ENCODE measurements around the gene PROK2. TPM values are rescaled to one million over a fixed set of nuclear protein-coding genes. Genes with fewer than 3 reads are reported as not detected.

PROK2 gene
- total and polyA plus RNA-seq, 8 donors = 0.09 to 0.46 (median 0.34) TPM; not detected in 4

DNA sequence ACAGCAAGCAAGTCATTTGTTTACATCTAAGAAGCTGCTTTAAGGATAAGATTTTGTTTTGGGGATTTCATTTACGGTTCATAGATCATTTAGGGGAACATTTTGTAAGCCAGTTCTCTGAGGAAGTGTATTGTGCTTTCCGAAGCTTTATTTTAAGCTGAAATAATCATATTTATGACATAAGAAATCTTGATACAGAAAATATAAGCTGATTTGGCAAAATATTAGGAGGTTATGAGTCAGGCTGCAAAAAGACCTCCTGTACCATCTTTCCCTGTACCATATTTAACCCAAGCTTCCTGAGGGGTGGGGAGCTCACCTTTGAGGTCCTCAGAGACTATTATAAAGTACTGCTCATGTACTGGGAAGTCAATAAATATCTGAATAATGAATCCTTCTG is 51.6 kb downstream of the PROK2 start:
- no peak overlapping the region for H3K4me3 ChIP-seq
- ATAC-seq (no peak), FAIRE-seq (no peak), DNase-seq (no peak)
- no peaks in the 10 kb centered on the region for H3K36me3 ChIP-seq
- TF ChIP-seq, protein P1, sequence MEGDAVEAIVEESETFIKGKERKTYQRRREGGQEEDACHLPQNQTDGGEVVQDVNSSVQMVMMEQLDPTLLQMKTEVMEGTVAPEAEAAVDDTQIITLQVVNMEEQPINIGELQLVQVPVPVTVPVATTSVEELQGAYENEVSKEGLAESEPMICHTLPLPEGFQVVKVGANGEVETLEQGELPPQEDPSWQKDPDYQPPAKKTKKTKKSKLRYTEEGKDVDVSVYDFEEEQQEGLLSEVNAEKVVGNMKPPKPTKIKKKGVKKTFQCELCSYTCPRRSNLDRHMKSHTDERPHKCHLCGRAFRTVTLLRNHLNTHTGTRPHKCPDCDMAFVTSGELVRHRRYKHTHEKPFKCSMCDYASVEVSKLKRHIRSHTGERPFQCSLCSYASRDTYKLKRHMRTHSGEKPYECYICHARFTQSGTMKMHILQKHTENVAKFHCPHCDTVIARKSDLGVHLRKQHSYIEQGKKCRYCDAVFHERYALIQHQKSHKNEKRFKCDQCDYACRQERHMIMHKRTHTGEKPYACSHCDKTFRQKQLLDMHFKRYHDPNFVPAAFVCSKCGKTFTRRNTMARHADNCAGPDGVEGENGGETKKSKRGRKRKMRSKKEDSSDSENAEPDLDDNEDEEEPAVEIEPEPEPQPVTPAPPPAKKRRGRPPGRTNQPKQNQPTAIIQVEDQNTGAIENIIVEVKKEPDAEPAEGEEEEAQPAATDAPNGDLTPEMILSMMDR (IDR thresholded peaks at IDR 0.05) = no peak
- 83 to 92% methylated on average over 2 of the region's 2 CpGs for WGBS, 2 donors
- H3K27ac ChIP-seq = no peak overlapping the region
- no peaks in the 10 kb centered on the region for H3K27me3 ChIP-seq
- intact Hi-C loops (cut with DNase I) = no loop called here
- H3K4me1 ChIP-seq = no peaks in the 10 kb centered on the region
- no peaks in the 10 kb centered on the region for H3K9me3 ChIP-seq

DNA sequence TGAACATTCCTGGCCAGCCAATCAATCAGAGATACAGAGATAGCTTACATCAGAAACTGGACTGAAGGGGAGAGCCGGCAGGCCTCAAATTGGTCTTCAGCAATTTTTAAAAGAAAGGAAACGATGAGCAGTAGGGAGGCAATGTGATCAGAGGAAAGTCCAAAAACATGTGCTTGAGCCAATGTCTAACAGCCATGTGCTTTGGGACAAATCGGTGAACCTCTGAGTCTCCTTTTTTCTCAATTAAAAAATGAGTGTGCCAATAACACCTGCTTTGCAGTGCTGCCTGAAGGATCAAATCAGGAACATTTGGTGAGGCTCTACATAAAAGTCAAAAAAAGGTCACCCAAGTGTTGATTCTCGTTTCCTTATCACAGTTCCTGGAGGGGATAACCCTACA is 52.3 kb downstream of the PROK2 start:
- Histone ChIP-seq H3K36me3 (no peaks in the 10 kb centered on the region), H3K4me3 (no peak overlapping the region), H3K27me3 (no peaks in the 10 kb centered on the region), H3K9me3 (no peaks in the 10 kb centered on the region), H3K27ac (no peak overlapping the region), H3K4me1 (no peaks in the 10 kb centered on the region)
- no peak for DNase-seq
- no peak for FAIRE-seq
- TF ChIP-seq, protein P1 (IDR thresholded peaks at IDR 0.05) = no peak
- WGBS, 2 donors = 70 to 73% methylated on average over 4 of the region's 4 CpGs
- ATAC-seq = no peak
- intact Hi-C loops (cut with DNase I) = no loop called here

DNA sequence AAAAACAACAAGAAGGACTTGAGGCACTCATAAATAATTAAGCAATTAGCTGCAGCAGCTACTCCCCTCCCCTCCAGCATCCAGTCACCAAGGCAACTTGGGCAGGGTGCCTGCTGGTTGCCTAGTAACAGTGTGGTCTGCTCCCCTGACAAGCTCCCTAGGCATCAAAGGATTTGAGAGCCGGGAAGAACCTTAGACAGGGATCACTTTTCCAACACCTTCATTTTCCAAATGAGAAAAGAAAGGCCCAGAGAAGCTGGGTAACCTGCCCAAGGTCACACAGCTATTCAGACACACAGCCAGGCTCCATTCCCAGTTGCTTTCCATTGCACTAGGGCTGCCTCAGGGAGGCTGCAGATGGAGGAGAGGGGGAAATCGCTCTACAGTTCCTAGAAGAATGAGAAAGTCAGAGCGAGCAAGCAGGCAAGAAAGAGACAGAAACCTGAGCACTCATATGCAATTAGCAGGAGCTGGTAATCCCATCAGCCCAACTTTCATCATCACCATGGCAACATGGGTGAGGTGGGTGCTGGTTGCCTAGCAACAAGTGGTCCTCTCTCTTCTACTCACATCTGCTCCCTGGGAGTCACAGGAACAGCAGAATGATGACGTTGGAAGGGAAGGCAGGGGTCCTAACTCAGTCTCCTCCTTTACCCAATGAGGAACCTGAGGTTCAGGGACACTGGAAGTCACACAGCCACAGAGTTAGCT is 56.2 kb downstream of the PROK2 start:
- TF ChIP-seq, protein P1 (IDR thresholded peaks at IDR 0.05) = no peak
- 48 to 57% methylated on average over 4 of the region's 4 CpGs for WGBS, 2 donors
- H3K4me1 ChIP-seq = peaks cover 0 to 5% (median 3%) of the 10 kb centered on the region in 3 donors
- DNase-seq = no peak
- FAIRE-seq = no peak
- no peak for ATAC-seq
- no peaks in the 10 kb centered on the region for H3K9me3 ChIP-seq
- H3K36me3 ChIP-seq = no peaks in the 10 kb centered on the region
- H3K4me3 ChIP-seq = no peak overlapping the region
- intact Hi-C loops (cut with DNase I) = no loop called here
- H3K27ac ChIP-seq = no peak overlapping the region
- H3K27me3 ChIP-seq = no peaks in the 10 kb centered on the region

DNA sequence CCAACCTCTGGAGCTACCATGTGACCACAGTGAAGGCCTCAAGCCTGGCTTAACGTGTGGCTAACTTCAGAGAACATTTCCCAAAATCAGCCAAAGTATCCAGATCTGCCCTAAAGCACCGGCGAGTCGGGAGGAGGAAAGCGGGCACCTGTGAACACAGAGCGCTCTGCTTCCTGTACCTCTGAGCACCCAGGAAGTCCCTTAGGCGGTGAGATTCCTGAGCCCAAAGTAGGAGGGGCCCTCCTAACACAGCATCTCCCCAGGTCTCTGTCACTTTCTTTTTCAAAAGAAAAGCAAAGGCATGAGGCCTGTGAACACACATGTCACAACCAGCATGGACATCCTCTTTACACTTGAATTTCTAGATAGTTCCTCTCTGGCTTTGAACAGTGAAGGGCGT is 58.8 kb downstream of the PROK2 start:
- H3K4me3 ChIP-seq = peak overlapping the region in 1 of 4 donors; percentile 63
- DNase-seq (no peak), FAIRE-seq (no peak), ATAC-seq (no peak)
- 83 to 88% methylated on average over 8 of the region's 8 CpGs for WGBS, 2 donors
- TF ChIP-seq, protein P1 (IDR thresholded peaks at IDR 0.05) = no peak
- no peaks in the 10 kb centered on the region for H3K27me3 ChIP-seq
- H3K36me3 ChIP-seq = no peaks in the 10 kb centered on the region
- no peaks in the 10 kb centered on the region for H3K9me3 ChIP-seq
- intact Hi-C loops (cut with DNase I) = no loop called here
- peaks cover 0 to 13% (median 9%) of the 10 kb centered on the region in 3 donors for H3K4me1 ChIP-seq
- H3K27ac ChIP-seq = no peak overlapping the region

DNA sequence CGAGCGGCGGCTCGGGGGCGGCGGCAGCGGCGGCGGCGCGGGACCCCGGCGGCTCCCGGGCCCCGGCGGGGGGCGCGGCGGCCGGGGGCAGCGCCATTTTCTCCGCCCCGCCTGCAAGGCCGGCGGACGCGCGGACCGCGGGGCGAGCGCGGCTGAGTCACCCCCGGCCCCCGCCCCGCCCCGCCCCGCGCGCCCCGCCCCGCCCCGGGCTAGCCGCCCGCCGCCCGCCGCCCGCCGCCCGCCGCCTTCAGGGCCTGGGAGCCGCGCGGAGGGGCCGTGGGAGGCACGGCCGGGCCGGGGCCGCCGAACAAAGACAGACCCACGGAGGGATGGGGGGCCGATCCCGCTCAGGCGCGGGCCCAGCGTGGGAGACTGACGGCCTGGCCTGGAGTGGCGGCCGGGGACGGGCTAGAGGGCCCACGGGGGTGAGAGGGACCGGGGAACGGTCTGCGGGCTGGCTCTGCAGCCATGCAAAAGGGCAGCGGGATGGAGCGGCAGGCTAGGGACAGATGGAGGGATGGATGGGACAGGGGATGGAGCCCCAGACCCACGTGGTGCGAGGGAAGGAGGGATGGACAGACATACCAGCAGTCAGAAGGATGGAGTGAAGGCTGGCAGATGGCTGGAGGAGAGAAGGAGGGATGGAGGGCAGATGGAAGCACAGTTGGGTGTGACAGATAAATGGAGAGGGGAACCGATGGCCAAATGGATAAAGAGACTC is 59.5 kb downstream of the PROK2 start, which contains the start of gene EIF4E3:
EIF4E3 (minus strand) TSS at position 132 of the 721 bp plus-strand sequence; CDS start at position 97, 35 bp downstream.
- DNase-seq = peak in 5 of 6 donors; percentile 26 to 81 (median 58)
- H3K27ac ChIP-seq = peak within 1 kb of the TSS; percentile 55 to 76 (median 70)
- no peaks in the 10 kb centered on the region for H3K27me3 ChIP-seq
- no peaks in the 10 kb centered on the region for H3K9me3 ChIP-seq
- intact Hi-C loops (cut with DNase I) = no loop called here
- TF ChIP-seq, protein P1 (IDR thresholded peaks at IDR 0.05) = no peak
- 2 to 5% methylated on average over 39 to 80 of the region's 80 CpGs for WGBS, 2 donors
- H3K4me3 ChIP-seq = peak within 1 kb of the TSS; percentile 83 to 90 (median 88)
- H3K36me3 ChIP-seq = no peaks in the 10 kb centered on the region
- no peak for FAIRE-seq
- peaks cover 0 to 13% (median 9%) of the 10 kb centered on the region in 3 donors for H3K4me1 ChIP-seq
- ATAC-seq = peak; percentile 48 to 69 (median 66)
